Activated CD4-positive, alpha-beta T cell treated with anti-CD3 and anti-CD28 coated beads for 36 hours (primary cell): ENCODE measurements around the gene MACF1. TPM values are rescaled to one million over a fixed set of nuclear protein-coding genes. Genes with fewer than 3 reads are reported as not detected.
"Not testable (repeated sequence)": the region's sequence is repeated elsewhere in the genome, so short reads cannot be mapped to it uniquely, and the experiment has no call there.

ENCODE experiments used
- ATAC-seq: fragments of 200-7000 bp; cut with Tn5 transposase; one replicate; pipeline ENCODE4 v1.10.0; 2021; ENCODE audit warnings: mild to moderate bottlenecking, moderate library complexity
- CTCF ChIA-PET: fragments of 350-600 bp; sonication (Branson Sonifier 250); formaldehyde crosslinking; loops from one replicate; lab custom pipeline; 2021; ENCODE audit warnings: antibody characterized with exemption; lab: Charles Lee
- POLR2A ChIA-PET: fragments of 350-600 bp; sonication (Branson Sonifier 250); formaldehyde crosslinking; loops from one replicate; lab custom pipeline; 2021; ENCODE audit warnings: antibody characterized with exemption, inconsistent platforms; lab: Charles Lee
- DNase-seq: peaks from one replicate; pipeline ENCODE4 v3.0.0-alpha.2; 2020
- H3K27ac Mint-ChIP-seq: one replicate; pipeline ENCODE4 v1.8.0; 2021; ENCODE audit warnings: mixed read lengths
- H3K27me3 Mint-ChIP-seq: one replicate; pipeline ENCODE4 v1.8.0; 2021; ENCODE audit warnings: mixed read lengths
- H3K36me3 Mint-ChIP-seq: one replicate; pipeline ENCODE4 v1.8.0; 2021; ENCODE audit warnings: low read depth, mixed read lengths
- H3K4me1 Mint-ChIP-seq: one replicate; pipeline ENCODE4 v1.8.0; 2021; ENCODE audit warnings: mixed read lengths
- H3K4me3 Mint-ChIP-seq: one replicate; pipeline ENCODE4 v1.8.0; 2021; ENCODE audit warnings: mild to moderate bottlenecking, moderate library complexity, mixed read lengths
- H3K9me3 Mint-ChIP-seq: one replicate; pipeline ENCODE4 v1.8.0; 2021; ENCODE audit warnings: low read depth, mixed read lengths
- intact Hi-C, 2 experiments: fragments of 100-400 bp; cut with DNase I in 1 of 2; cut with micrococcal nuclease in 1 of 2; formaldehyde crosslinking; loops; one replicate each; pipeline versions ENCODE4 v1.14.2 to v1.15.1; 2022 to 2024; cut with DNase I, micrococcal nuclease
- total RNA-seq, 2 experiments: library from RNA; stranded (reverse); gene quantifications; one replicate each; pipeline ENCODE4 v1.2.3, GENCODE V29; 2021

MACF1 gene
- total RNA-seq, 2 experiments from 2014 or later, result 192 to 195 TPM

- ATAC-seq (peak; percentile 28), DNase-seq (peak; percentile 59)
- H3K36me3 Mint-ChIP-seq, H3K27ac Mint-ChIP-seq, H3K9me3 Mint-ChIP-seq, POLR2A ChIA-PET, H3K4me1 Mint-ChIP-seq, CTCF ChIA-PET, intact Hi-C loops, H3K27me3 Mint-ChIP-seq: not testable (repeated sequence)
- H3K4me3 Mint-ChIP-seq, result peak overlapping the region; percentile 52
Measured at GRCh38 chr1:39515131-39516086, 310.9 kb downstream of the MACF1 start.

GRCh38 chr1:39516841-39517240 lies 312.3 kb downstream of the MACF1 start:
- POLR2A ChIA-PET, result not testable (repeated sequence)

GRCh38 chr1:39517936-39518335 lies 313.4 kb downstream of the MACF1 start:
- ATAC-seq, H3K4me1 Mint-ChIP-seq: not testable (repeated sequence)

More at GRCh38 chr1:39516841-39517240, 312.3 kb downstream of the MACF1 start:
- intact Hi-C loops, H3K4me1 Mint-ChIP-seq, H3K27me3 Mint-ChIP-seq, H3K9me3 Mint-ChIP-seq, DNase-seq, ATAC-seq, CTCF ChIA-PET, H3K4me3 Mint-ChIP-seq, H3K36me3 Mint-ChIP-seq, H3K27ac Mint-ChIP-seq: not testable (repeated sequence)

GRCh38 chr1:39519376-39519775 lies 314.9 kb downstream of the MACF1 start:
- CTCF ChIA-PET, ATAC-seq: not testable (repeated sequence)

More at GRCh38 chr1:39517936-39518335, 313.4 kb downstream of the MACF1 start:
- CTCF ChIA-PET, H3K4me3 Mint-ChIP-seq, intact Hi-C loops, H3K27me3 Mint-ChIP-seq, DNase-seq, H3K9me3 Mint-ChIP-seq, H3K27ac Mint-ChIP-seq, POLR2A ChIA-PET, H3K36me3 Mint-ChIP-seq: not testable (repeated sequence)

GRCh38 chr1:39522221-39522620 lies 317.7 kb downstream of the MACF1 start:
- DNase-seq, result not testable (repeated sequence)

More at GRCh38 chr1:39519376-39519775, 314.9 kb downstream of the MACF1 start:
- H3K36me3 Mint-ChIP-seq, H3K9me3 Mint-ChIP-seq, DNase-seq, intact Hi-C loops, H3K4me1 Mint-ChIP-seq, H3K4me3 Mint-ChIP-seq, H3K27ac Mint-ChIP-seq, H3K27me3 Mint-ChIP-seq, POLR2A ChIA-PET: not testable (repeated sequence)

GRCh38 chr1:39522661-39523567 lies 318.4 kb downstream of the MACF1 start:
- peaks cover 2% of the 10 kb centered on the region for H3K4me1 Mint-ChIP-seq
- ATAC-seq, result no peak
- ChIA-PET POLR2A (no interaction called here), CTCF (no interaction called here)
- DNase-seq, result no peak
- H3K27me3 Mint-ChIP-seq, result no peaks in the 10 kb centered on the region
- H3K36me3 Mint-ChIP-seq, result peaks cover 6% of the 10 kb centered on the region
- H3K4me3 Mint-ChIP-seq, result no peak overlapping the region
- no peak overlapping the region for H3K27ac Mint-ChIP-seq
- intact Hi-C loops, result no loop called here
- no peaks in the 10 kb centered on the region for H3K9me3 Mint-ChIP-seq

More at GRCh38 chr1:39522221-39522620, 317.7 kb downstream of the MACF1 start:
- H3K36me3 Mint-ChIP-seq, H3K9me3 Mint-ChIP-seq, H3K27me3 Mint-ChIP-seq, POLR2A ChIA-PET, H3K27ac Mint-ChIP-seq, ATAC-seq, H3K4me1 Mint-ChIP-seq, CTCF ChIA-PET, H3K4me3 Mint-ChIP-seq, intact Hi-C loops: not testable (repeated sequence)

GRCh38 chr1:39524171-39524570 lies 319.7 kb downstream of the MACF1 start:
- no peak overlapping the region for H3K4me3 Mint-ChIP-seq
- ATAC-seq (no peak), DNase-seq (no peak)
- intact Hi-C loops, result no loop called here
- H3K4me1 Mint-ChIP-seq, result peaks cover 2% of the 10 kb centered on the region
- no peaks in the 10 kb centered on the region for H3K27me3 Mint-ChIP-seq
- ChIA-PET POLR2A (no interaction called here), CTCF (interaction anchor here (0.5 kb wide), 1 partner anchor 495 kb away, joined by 3 read pairs; no protein-coding TSS in a partner anchor)
- no peak overlapping the region for H3K27ac Mint-ChIP-seq
- no peaks in the 10 kb centered on the region for H3K9me3 Mint-ChIP-seq
- H3K36me3 Mint-ChIP-seq, result peaks cover 8% of the 10 kb centered on the region

- ATAC-seq (no peak), DNase-seq (no peak)
- H3K27me3 Mint-ChIP-seq, result no peaks in the 10 kb centered on the region
- ChIA-PET CTCF (interaction anchor here (0.5 kb wide), 1 partner anchor 496 kb away, joined by 3 read pairs; no protein-coding TSS in a partner anchor), POLR2A (no interaction called here)
- intact Hi-C loops, result no loop called here
- H3K36me3 Mint-ChIP-seq, result peaks cover 9% of the 10 kb centered on the region
- no peak overlapping the region for H3K4me3 Mint-ChIP-seq
- peak overlapping the region; percentile 53 for H3K27ac Mint-ChIP-seq
- no peaks in the 10 kb centered on the region for H3K9me3 Mint-ChIP-seq
- H3K4me1 Mint-ChIP-seq, result peaks cover 2% of the 10 kb centered on the region
Measured at GRCh38 chr1:39524591-39525365, 320.3 kb downstream of the MACF1 start.

- Mint-ChIP-seq H3K27me3 (no peaks in the 10 kb centered on the region), H3K36me3 (peaks cover 9% of the 10 kb centered on the region), H3K4me1 (peaks cover 2% of the 10 kb centered on the region), H3K4me3 (no peak overlapping the region), H3K27ac (no peak overlapping the region), H3K9me3 (no peaks in the 10 kb centered on the region)
- DNase-seq, result peak; percentile 49
- peak; percentile 80 for ATAC-seq
- ChIA-PET POLR2A (no interaction called here), CTCF (no interaction called here)
- intact Hi-C loops, result no loop called here
Measured at GRCh38 chr1:39525366-39526165, 321.1 kb downstream of the MACF1 start.

GRCh38 chr1:39526466-39527189 lies 322.1 kb downstream of the MACF1 start:
- CTCF ChIA-PET, result no interaction called here

More at GRCh38 chr1:39526466-39527189, 322.1 kb downstream of the MACF1 start:
- Mint-ChIP-seq H3K27me3 (no peaks in the 10 kb centered on the region), H3K27ac (no peak overlapping the region), H3K36me3 (peaks cover 9% of the 10 kb centered on the region), H3K4me1 (peaks cover 2% of the 10 kb centered on the region), H3K9me3 (no peaks in the 10 kb centered on the region), H3K4me3 (no peak overlapping the region)
- intact Hi-C loops, result no loop called here
- POLR2A ChIA-PET, result no interaction called here
- no peak for DNase-seq
- ATAC-seq, result no peak
